Brain microvascular endothelial cell (primary cell): Measurements from ENCODE around the gene DRAXIN.

ENCODE experiments used
- DNase-seq: peaks from one replicate; pipeline ENCODE4 v3.0.0-alpha.2; 2020
- H3K27ac ChIP-seq: fragments of 250-450 bp; sonication (Bioruptor Pico); 2 replicates; pipeline ENCODE4 v1.5.1; 2020; ENCODE audit warnings: mild to moderate bottlenecking, moderate library complexity
- H3K27me3 ChIP-seq: fragments of 250-450 bp; sonication (Bioruptor Pico); replicated peaks from 2 replicates; pipeline ENCODE4 v1.5.1; 2020; ENCODE audit warnings: mild to moderate bottlenecking
- H3K36me3 ChIP-seq: fragments of 250-450 bp; sonication (Bioruptor Pico); replicated peaks from 2 replicates; pipeline ENCODE4 v1.5.1; 2020; ENCODE audit warnings: mild to moderate bottlenecking
- H3K4me3 ChIP-seq: 2 replicates; pipeline ENCODE4 v1.5.1; 2011; ENCODE audit warnings: low read depth, mild to moderate bottlenecking, control low read depth, low read length, moderate library complexity
- in situ Hi-C: cut with HindIII; loops from 2 replicates; pipeline ENCODE4 v1.10.0; 2017; ENCODE audit warnings: low sequenced_read_pairs, low pct_ligation_motif_present
- TF ChIP-seq, protein P1 (sequence below): IDR thresholded peaks from 2 replicates; pipeline ENCODE4 v1.5.1; 2011; ENCODE audit warnings: low read depth, mild to moderate bottlenecking, moderate library complexity, low read length, control low read depth, inconsistent platforms; ENCODE audit errors: missing control alignments

The DRAXIN gene

DNA sequence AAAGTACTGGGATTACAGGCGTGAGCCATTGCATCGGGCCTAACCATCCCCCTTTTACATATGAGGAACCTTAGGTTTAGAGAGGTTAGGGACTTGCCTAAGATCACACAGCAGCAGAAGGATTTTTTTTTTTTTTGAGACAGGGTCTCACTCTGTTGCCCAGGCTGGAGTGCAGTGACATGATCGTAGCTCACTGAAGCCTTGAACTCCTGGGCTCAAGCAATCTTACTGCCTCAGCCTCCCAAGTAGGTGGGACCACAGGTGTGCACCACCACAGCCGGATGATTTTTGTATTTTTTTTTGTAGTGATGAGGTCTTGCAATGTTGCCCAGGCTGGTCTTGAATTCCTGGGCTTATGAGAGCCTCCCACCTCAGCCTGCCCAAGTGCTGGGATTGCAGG, 68.3 kb downstream of the DRAXIN start:
- Histone ChIP-seq H3K4me3 (no peak overlapping the region), H3K36me3 (no peaks in the 10 kb centered on the region), H3K27ac (no peak overlapping the region), H3K27me3 (peaks cover 5% of the 10 kb centered on the region)
- TF ChIP-seq, protein P1, sequence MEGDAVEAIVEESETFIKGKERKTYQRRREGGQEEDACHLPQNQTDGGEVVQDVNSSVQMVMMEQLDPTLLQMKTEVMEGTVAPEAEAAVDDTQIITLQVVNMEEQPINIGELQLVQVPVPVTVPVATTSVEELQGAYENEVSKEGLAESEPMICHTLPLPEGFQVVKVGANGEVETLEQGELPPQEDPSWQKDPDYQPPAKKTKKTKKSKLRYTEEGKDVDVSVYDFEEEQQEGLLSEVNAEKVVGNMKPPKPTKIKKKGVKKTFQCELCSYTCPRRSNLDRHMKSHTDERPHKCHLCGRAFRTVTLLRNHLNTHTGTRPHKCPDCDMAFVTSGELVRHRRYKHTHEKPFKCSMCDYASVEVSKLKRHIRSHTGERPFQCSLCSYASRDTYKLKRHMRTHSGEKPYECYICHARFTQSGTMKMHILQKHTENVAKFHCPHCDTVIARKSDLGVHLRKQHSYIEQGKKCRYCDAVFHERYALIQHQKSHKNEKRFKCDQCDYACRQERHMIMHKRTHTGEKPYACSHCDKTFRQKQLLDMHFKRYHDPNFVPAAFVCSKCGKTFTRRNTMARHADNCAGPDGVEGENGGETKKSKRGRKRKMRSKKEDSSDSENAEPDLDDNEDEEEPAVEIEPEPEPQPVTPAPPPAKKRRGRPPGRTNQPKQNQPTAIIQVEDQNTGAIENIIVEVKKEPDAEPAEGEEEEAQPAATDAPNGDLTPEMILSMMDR = no peak
- DNase-seq = no peak
- in situ Hi-C loops = no loop called here

DNA sequence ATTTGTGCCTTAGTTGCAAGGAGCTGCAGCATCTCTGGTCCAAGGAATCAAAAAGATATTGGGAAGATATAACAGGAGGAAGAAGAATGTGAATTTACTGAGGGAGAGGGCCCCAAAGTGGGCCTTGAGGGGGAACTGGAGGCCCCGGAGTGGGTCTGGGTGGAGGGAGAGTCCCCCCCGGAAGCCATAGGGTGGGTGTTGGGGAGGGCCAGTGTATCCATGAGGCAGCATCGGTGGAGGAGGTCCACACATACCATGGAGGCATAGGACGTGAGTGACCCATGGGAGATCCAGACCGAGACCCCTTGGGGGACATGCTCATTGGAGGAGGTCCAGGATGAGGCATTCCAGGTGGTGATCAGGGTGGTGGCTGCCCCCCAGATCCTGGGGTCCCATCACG, 69.8 kb downstream of the DRAXIN start:
- Histone ChIP-seq H3K27me3 (peaks cover 5% of the 10 kb centered on the region), H3K36me3 (no peaks in the 10 kb centered on the region), H3K4me3 (no peak overlapping the region), H3K27ac (no peak overlapping the region)
- DNase-seq = no peak
- TF ChIP-seq, protein P1 = no peak
- in situ Hi-C loops = no loop called here

DNA sequence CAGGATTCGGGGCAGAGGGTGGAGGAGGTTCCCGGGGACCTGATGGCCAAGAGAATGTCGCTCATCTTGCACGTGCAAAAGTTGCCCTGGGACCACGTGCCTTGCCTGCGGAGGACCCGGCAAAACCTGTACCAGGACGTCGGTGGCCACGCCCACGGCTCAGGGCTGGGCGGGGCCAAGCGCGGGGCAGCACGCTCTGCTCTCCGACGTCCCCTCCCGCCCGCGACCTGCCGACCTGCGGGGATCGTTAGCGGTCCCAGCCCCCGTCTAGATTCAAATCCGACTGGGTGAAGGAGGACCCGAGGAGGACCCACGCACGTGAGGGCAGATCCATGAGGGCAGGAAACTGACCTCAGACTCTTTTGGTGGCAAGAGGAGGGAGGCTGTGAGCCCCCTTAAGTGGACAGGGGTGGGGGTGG, 70.5 kb downstream of the DRAXIN start, which contains the start of gene C1orf167:
Gene C1orf167 (plus strand): TSS at position 206 of the 419 bp plus-strand sequence. CDS start 2,208 bp downstream, outside the sequence.
- no peaks in the 10 kb centered on the region for H3K36me3 ChIP-seq
- no peak within 1 kb of the TSS for H3K27ac ChIP-seq
- in situ Hi-C loops = no loop called here
- DNase-seq = no peak
- peaks cover 5% of the 10 kb centered on the region for H3K27me3 ChIP-seq
- TF ChIP-seq, protein P1 = no peak
- no peak within 1 kb of the TSS for H3K4me3 ChIP-seq

GRCh38 chr1:11764115-11764514, 72.6 kb downstream of the DRAXIN start:
- Histone ChIP-seq H3K27me3 (peaks cover 7% of the 10 kb centered on the region), H3K36me3 (no peaks in the 10 kb centered on the region), H3K27ac (no peak overlapping the region), H3K4me3 (no peak overlapping the region)
- TF ChIP-seq, protein P1 = no peak
- DNase-seq = no peak
- in situ Hi-C loops = no loop called here

GRCh38 chr1:11764519-11764918, 73.0 kb downstream of the DRAXIN start:
- no peak for DNase-seq
- H3K36me3 ChIP-seq = no peaks in the 10 kb centered on the region
- no peak overlapping the region for H3K27ac ChIP-seq
- H3K27me3 ChIP-seq = peaks cover 7% of the 10 kb centered on the region
- in situ Hi-C loops = no loop called here
- TF ChIP-seq, protein P1 = no peak
- H3K4me3 ChIP-seq = no peak overlapping the region

- no peak overlapping the region for H3K4me3 ChIP-seq
- H3K27me3 ChIP-seq = peaks cover 7% of the 10 kb centered on the region
- in situ Hi-C loops = no loop called here
- H3K27ac ChIP-seq = no peak overlapping the region
- H3K36me3 ChIP-seq = no peaks in the 10 kb centered on the region
- DNase-seq = no peak
- TF ChIP-seq, protein P1 = no peak
These were observed 74.3 kb downstream of the DRAXIN start for GRCh38 chr1:11765661-11766428.
